IPS-18c (cell line): ENCODE results near the gene CLCN1.

Experiments
- H3K4me3 ChIP-seq: 2 replicates; pipeline ENCODE4 v1.7.0; 2013; ENCODE audit warnings: low read depth, mild to moderate bottlenecking, low read length, moderate library complexity; ENCODE audit not compliant: insufficient read depth
- H3K9me3 ChIP-seq: one replicate; pipeline ENCODE4 v1.6.1; 2013; ENCODE audit warnings: mild to moderate bottlenecking, low read length, moderate library complexity; ENCODE audit not compliant: control insufficient read depth, insufficient read depth

CLCN1 gene

GRCh38 chr7:143354376-143354775 is 38.5 kb downstream of the CLCN1 start:
- H3K9me3 ChIP-seq: no peaks in the 10 kb centered on the region
- H3K4me3 ChIP-seq: no peak overlapping the region

GRCh38 chr7:143354965-143355364 is 39.1 kb downstream of the CLCN1 start:
- H3K4me3 ChIP-seq: no peak overlapping the region
- no peaks in the 10 kb centered on the region for H3K9me3 ChIP-seq

GRCh38 chr7:143355450-143356385 is 39.8 kb downstream of the CLCN1 start:
- H3K4me3 ChIP-seq: no peak overlapping the region
- H3K9me3 ChIP-seq: no peaks in the 10 kb centered on the region

GRCh38 chr7:143356414-143357050 is 40.6 kb downstream of the CLCN1 start:
- H3K9me3 ChIP-seq: no peaks in the 10 kb centered on the region
- H3K4me3 ChIP-seq: no peak overlapping the region

GRCh38 chr7:143358626-143359025 is 42.7 kb downstream of the CLCN1 start:
- H3K9me3 ChIP-seq: no peaks in the 10 kb centered on the region
- H3K4me3 ChIP-seq: no peak overlapping the region

- Histone ChIP-seq H3K4me3 (no peak overlapping the region), H3K9me3 (no peaks in the 10 kb centered on the region)
Measured at GRCh38 chr7:143359771-143360353, 44.0 kb downstream of the CLCN1 start.

GRCh38 chr7:143360788-143361551 is 45.1 kb downstream of the CLCN1 start:
- H3K9me3 ChIP-seq: no peaks in the 10 kb centered on the region
- H3K4me3 ChIP-seq: peak overlapping the region; percentile 78

- Histone ChIP-seq H3K4me3 (peak overlapping the region; percentile 78), H3K9me3 (no peaks in the 10 kb centered on the region)
Measured at GRCh38 chr7:143361552-143362130, 45.7 kb downstream of the CLCN1 start.

- no peaks in the 10 kb centered on the region for H3K9me3 ChIP-seq
- peak within 1 kb of the TSS; percentile 78 for H3K4me3 ChIP-seq
Measured at GRCh38 chr7:143362131-143363015, 46.5 kb downstream of the CLCN1 start, which contains the start of gene FAM131B. Gene FAM131B, minus strand, starts transcription at chr7:143362713. Its CDS starts 110 bp downstream, at chr7:143362603.

GRCh38 chr7:143363016-143363937 is 47.4 kb downstream of the CLCN1 start:
- Histone ChIP-seq H3K9me3 (no peaks in the 10 kb centered on the region), H3K4me3 (peak overlapping the region; percentile 62)

GRCh38 chr7:143367972-143368371 is 52.1 kb downstream of the CLCN1 start:
- Histone ChIP-seq H3K4me3 (no peak overlapping the region), H3K9me3 (no peaks in the 10 kb centered on the region)

GRCh38 chr7:143368387-143368786 is 52.5 kb downstream of the CLCN1 start:
- Histone ChIP-seq H3K4me3 (no peak overlapping the region), H3K9me3 (no peaks in the 10 kb centered on the region)

GRCh38 chr7:143369678-143370651 is 54.1 kb downstream of the CLCN1 start:
- no peaks in the 10 kb centered on the region for H3K9me3 ChIP-seq
- H3K4me3 ChIP-seq: no peak overlapping the region

- no peak overlapping the region for H3K4me3 ChIP-seq
- no peaks in the 10 kb centered on the region for H3K9me3 ChIP-seq
Measured at GRCh38 chr7:143372070-143372469, 56.2 kb downstream of the CLCN1 start.
